ENCODE data around the gene EDRF1.
"Not testable (repeated sequence)": the region's sequence is repeated elsewhere in the genome, so short reads cannot be mapped to it uniquely, and the experiment has no call there.

DNA sequence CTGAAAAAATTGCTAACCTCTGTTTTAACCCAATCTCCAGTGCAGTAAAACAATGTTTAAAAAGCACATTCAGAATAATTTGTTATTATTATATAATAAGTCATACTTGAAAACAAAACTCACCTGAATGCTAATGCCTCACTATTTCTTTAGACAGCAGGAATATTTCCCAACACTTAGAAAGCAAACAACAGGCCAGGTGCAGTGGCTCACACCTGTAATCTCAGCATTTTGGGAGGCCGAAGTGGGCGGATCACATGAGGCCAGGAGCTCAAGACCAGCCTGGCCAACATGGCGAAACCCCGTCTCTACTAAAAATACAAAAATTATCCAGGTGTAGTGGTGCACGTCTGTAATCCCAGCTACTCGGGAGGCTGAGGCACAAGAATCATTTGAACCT lies 22.6 kb upstream of the EDRF1 start:
- TF ChIP-seq, protein P1, sequence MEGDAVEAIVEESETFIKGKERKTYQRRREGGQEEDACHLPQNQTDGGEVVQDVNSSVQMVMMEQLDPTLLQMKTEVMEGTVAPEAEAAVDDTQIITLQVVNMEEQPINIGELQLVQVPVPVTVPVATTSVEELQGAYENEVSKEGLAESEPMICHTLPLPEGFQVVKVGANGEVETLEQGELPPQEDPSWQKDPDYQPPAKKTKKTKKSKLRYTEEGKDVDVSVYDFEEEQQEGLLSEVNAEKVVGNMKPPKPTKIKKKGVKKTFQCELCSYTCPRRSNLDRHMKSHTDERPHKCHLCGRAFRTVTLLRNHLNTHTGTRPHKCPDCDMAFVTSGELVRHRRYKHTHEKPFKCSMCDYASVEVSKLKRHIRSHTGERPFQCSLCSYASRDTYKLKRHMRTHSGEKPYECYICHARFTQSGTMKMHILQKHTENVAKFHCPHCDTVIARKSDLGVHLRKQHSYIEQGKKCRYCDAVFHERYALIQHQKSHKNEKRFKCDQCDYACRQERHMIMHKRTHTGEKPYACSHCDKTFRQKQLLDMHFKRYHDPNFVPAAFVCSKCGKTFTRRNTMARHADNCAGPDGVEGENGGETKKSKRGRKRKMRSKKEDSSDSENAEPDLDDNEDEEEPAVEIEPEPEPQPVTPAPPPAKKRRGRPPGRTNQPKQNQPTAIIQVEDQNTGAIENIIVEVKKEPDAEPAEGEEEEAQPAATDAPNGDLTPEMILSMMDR (optimal IDR thresholded peaks at IDR 0.05 in 1 of 3, IDR thresholded peaks at IDR 0.05 in 1 of 3, conservative IDR thresholded peaks at IDR 0.05 in 1 of 3; ENCODE audit: extremely low read depth in 1 of 3, insufficient read depth in 2 of 3, low read length in 3 of 3): not testable (repeated sequence)
- TF ChIP-seq EZH2 (IDR thresholded peaks at IDR 0.05; ENCODE audit: low read length): not testable (repeated sequence)

Measured in keratinocyte (primary cell).